ENCODE results near the gene TMEM35B.
"Not testable (repeated sequence)": the region's sequence is repeated elsewhere in the genome, so short reads cannot be mapped to it uniquely, and the experiment has no call there.

Gene TMEM35B

GRCh38 chr1:34984793-34985608 lies at the start of gene TMEM35B:
Gene TMEM35B, minus strand, starts transcription at chr1:34985347. Its CDS starts 42 bp downstream, at chr1:34985305.
- DNase-seq (ENCODE audit: low spot score): peak; percentile 63

GRCh38 chr1:35033346-35033745 lies 48.2 kb upstream of the TMEM35B start:
- no peak for DNase-seq (ENCODE audit: low spot score)

- no peak for DNase-seq (ENCODE audit: low spot score)
These were observed 47.2 kb upstream of the TMEM35B start for GRCh38 chr1:35032384-35032739.

GRCh38 chr1:35030756-35031446 lies 45.8 kb upstream of the TMEM35B start:
- peak; percentile 6 for DNase-seq (ENCODE audit: low spot score)

GRCh38 chr1:35030338-35030737 lies 45.2 kb upstream of the TMEM35B start:
- DNase-seq (ENCODE audit: low spot score): no peak

GRCh38 chr1:35029761-35030160 lies 44.6 kb upstream of the TMEM35B start:
- no peak for DNase-seq (ENCODE audit: low spot score)

- no peak for DNase-seq (ENCODE audit: low spot score)
These were observed 31.3 kb upstream of the TMEM35B start for GRCh38 chr1:35016406-35016805.

- DNase-seq (ENCODE audit: low spot score): no peak
These were observed 29.3 kb upstream of the TMEM35B start for GRCh38 chr1:35014486-35014885.

GRCh38 chr1:35005711-35006110 lies 20.6 kb upstream of the TMEM35B start:
- no peak for DNase-seq (ENCODE audit: low spot score)

- no peak for DNase-seq (ENCODE audit: low spot score)
These were observed 16.6 kb upstream of the TMEM35B start for GRCh38 chr1:35001743-35002142.

- DNase-seq (ENCODE audit: low spot score): no peak
These were observed 9.7 kb upstream of the TMEM35B start for GRCh38 chr1:34994878-34995277.

- DNase-seq (ENCODE audit: low spot score): no peak
These were observed 3.4 kb upstream of the TMEM35B start for GRCh38 chr1:34988581-34988980.

GRCh38 chr1:34988147-34988546 lies 3.0 kb upstream of the TMEM35B start:
- DNase-seq (ENCODE audit: low spot score): no peak

- DNase-seq (ENCODE audit: low spot score): no peak
These were observed 1.9 kb upstream of the TMEM35B start for GRCh38 chr1:34987018-34987417.

GRCh38 chr1:34985609-34985904 lies 410 bp upstream of the TMEM35B start:
- DNase-seq (ENCODE audit: low spot score): not testable (repeated sequence)

GRCh38 chr1:34984435-34984792 lies 733 bp downstream of the TMEM35B start:
- DNase-seq (ENCODE audit: low spot score): no peak

- DNase-seq (ENCODE audit: low spot score): no peak
These were observed 1.3 kb downstream of the TMEM35B start for GRCh38 chr1:34983700-34984355.

GRCh38 chr1:34982820-34983376 lies 2.2 kb downstream of the TMEM35B start:
- DNase-seq (ENCODE audit: low spot score): no peak

- DNase-seq (ENCODE audit: low spot score): no peak
These were observed 4.4 kb downstream of the TMEM35B start for GRCh38 chr1:34980715-34981114.

GRCh38 chr1:34978921-34979320 lies 6.2 kb downstream of the TMEM35B start:
- DNase-seq (ENCODE audit: low spot score): no peak

- DNase-seq (ENCODE audit: low spot score): no peak
These were observed 7.3 kb downstream of the TMEM35B start for GRCh38 chr1:34977858-34978257.

GRCh38 chr1:34977210-34977471 lies 8.0 kb downstream of the TMEM35B start:
- DNase-seq (ENCODE audit: low spot score): no peak
